Measurements from ENCODE around the gene SMTNL2.

Gene SMTNL2

DNA sequence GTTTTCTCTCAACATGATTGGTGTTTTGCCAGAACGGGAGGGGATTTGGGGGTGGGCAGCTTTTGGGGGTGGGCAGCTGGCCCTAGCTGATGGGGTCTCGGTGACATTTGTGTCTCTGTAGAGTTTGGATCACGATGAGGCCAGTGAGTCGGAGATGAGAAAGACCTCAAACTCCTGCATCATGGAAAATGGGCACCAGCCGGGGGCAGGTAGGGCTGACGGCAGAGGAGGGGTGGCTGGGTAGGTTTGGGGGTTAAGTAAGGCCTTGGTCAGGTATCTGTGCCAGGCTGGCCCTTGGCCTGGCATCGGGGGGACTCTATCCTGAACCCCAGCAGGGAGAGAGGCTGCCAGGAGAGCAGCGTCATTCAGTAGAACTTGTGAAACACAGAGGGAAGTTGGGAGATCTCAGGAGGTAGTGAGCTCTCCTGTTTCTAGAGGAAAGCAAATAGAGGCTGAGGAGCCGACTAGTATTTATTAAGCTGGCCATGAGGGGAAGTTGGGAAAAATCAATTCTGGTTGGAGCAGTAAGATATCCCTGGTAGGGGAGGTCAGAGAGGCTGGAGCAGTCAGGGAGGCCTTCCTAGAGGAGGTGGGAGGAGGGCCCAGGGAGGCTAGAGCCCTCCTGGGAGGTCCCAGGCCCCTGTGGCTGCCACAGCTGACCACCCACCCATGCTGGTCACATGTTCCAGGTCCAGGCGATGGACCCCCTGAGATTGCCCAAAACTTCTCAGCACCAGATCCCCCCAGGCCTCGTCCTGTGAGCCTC is 8.1 kb downstream of the SMTNL2 start:
- Histone ChIP-seq H3F3A (ENCODE audit: control insufficient read depth, insufficient read depth) (no peaks in the 10 kb centered on the region), H3K4me2 (ENCODE audit: low read length) (no peak overlapping the region)

DNA sequence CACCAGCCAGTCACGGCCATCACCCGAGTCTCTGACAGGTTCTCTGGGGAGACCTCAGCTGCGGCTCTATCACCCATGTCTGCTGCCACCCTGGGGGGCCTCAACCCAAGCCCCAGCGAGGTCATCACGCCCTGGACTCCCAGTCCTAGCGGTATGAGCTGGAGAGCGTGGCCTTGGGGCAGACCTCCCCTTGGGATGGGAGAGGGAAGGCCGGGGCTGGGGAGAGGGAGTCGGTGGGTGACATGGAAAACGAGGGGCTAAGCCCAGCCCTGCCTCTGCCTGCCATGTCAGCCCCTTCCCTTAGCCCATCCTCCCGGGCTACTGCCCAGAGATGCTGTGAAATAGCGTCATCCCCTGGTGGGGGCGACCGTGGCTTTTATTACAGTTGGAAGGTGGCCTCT is 8.7 kb downstream of the SMTNL2 start:
- Histone ChIP-seq H3F3A (ENCODE audit: control insufficient read depth, insufficient read depth) (no peaks in the 10 kb centered on the region), H3K9me3 (ENCODE audit: control insufficient read depth, insufficient read depth, low read length) (no peaks in the 10 kb centered on the region), H4K20me1 (ENCODE audit: control insufficient read depth, insufficient read depth, low read depth, low read length) (no peaks in the 10 kb centered on the region), H3K27me3 (ENCODE audit: control insufficient read depth, low read length) (peaks cover 10% of the 10 kb centered on the region; the same call in 1 of the 2 replicates), H3K9me2 (replicated peaks; ENCODE audit: control insufficient read depth, low read length) (no peaks in the 10 kb centered on the region), H3K79me2 (ENCODE audit: control insufficient read depth, low read length) (no peaks in the 10 kb centered on the region), H3K4me1 (ENCODE audit: control insufficient read depth, low read length) (0 out of 2 replicates have a peak, but pooled peaks cover 4% of the 10 kb centered on the region), H3K36me3 (ENCODE audit: control insufficient read depth, low read length) (no peaks in the 10 kb centered on the region), H3K27ac (ENCODE audit: low read depth, low read length) (no peak overlapping the region), H3K4me2 (ENCODE audit: low read length) (no peak overlapping the region), H3K4me3 (ENCODE audit: low read length) (no peak overlapping the region)
- no peak for TF ChIP-seq EZH2phosphoT487 (IDR thresholded peaks at IDR 0.05; ENCODE audit: borderline replicate concordance, low read length)
- TF ChIP-seq, protein P1, sequence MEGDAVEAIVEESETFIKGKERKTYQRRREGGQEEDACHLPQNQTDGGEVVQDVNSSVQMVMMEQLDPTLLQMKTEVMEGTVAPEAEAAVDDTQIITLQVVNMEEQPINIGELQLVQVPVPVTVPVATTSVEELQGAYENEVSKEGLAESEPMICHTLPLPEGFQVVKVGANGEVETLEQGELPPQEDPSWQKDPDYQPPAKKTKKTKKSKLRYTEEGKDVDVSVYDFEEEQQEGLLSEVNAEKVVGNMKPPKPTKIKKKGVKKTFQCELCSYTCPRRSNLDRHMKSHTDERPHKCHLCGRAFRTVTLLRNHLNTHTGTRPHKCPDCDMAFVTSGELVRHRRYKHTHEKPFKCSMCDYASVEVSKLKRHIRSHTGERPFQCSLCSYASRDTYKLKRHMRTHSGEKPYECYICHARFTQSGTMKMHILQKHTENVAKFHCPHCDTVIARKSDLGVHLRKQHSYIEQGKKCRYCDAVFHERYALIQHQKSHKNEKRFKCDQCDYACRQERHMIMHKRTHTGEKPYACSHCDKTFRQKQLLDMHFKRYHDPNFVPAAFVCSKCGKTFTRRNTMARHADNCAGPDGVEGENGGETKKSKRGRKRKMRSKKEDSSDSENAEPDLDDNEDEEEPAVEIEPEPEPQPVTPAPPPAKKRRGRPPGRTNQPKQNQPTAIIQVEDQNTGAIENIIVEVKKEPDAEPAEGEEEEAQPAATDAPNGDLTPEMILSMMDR (IDR thresholded peaks at IDR 0.05; ENCODE audit: low read depth, low read length, poor library complexity, severe bottlenecking), result no peak

More for the DNA sequence above, 8.1 kb downstream of the SMTNL2 start:
- Histone ChIP-seq H3K4me3 (ENCODE audit: low read length) (no peak overlapping the region), H3K27me3 (ENCODE audit: control insufficient read depth, low read length) (peaks cover 10% of the 10 kb centered on the region; the same call in 1 of the 2 replicates), H4K20me1 (ENCODE audit: control insufficient read depth, insufficient read depth, low read depth, low read length) (no peaks in the 10 kb centered on the region), H3K9me2 (replicated peaks; ENCODE audit: control insufficient read depth, low read length) (no peaks in the 10 kb centered on the region), H3K27ac (ENCODE audit: low read depth, low read length) (no peak overlapping the region), H3K36me3 (ENCODE audit: control insufficient read depth, low read length) (no peaks in the 10 kb centered on the region), H3K9me3 (ENCODE audit: control insufficient read depth, insufficient read depth, low read length) (no peaks in the 10 kb centered on the region), H3K4me1 (ENCODE audit: control insufficient read depth, low read length) (0 out of 2 replicates have a peak, but pooled peaks cover 4% of the 10 kb centered on the region), H3K79me2 (ENCODE audit: control insufficient read depth, low read length) (no peaks in the 10 kb centered on the region)
- TF ChIP-seq, protein P1 (IDR thresholded peaks at IDR 0.05; ENCODE audit: low read depth, low read length, poor library complexity, severe bottlenecking), result no peak
- TF ChIP-seq EZH2phosphoT487 (IDR thresholded peaks at IDR 0.05; ENCODE audit: borderline replicate concordance, low read length), result no peak

DNA sequence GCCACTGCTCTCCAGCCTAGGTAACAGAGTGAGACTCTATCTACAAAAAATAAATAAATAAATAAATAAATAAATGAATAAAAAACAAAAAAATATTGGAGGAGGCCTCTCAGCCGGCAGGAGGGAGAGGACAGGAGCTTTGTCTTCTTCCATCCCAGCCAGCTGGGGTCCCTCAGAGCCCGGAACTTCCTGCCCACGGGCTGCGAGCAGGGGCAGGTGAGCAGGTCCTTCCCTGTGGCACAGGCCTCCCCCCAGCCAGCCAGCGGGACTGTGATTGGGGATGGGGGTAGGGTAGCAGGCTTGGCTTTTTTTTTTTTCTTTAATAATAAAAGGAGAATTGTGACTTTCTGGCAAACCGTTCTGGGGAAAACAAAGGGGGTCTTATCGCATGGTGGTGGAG is 10.1 kb downstream of the SMTNL2 start:
- Histone ChIP-seq H3F3A (ENCODE audit: control insufficient read depth, insufficient read depth) (no peaks in the 10 kb centered on the region), H3K79me2 (ENCODE audit: control insufficient read depth, low read length) (no peaks in the 10 kb centered on the region), H3K36me3 (ENCODE audit: control insufficient read depth, low read length) (no peaks in the 10 kb centered on the region), H3K27ac (ENCODE audit: low read depth, low read length) (no peak overlapping the region), H3K9me3 (ENCODE audit: control insufficient read depth, insufficient read depth, low read length) (no peaks in the 10 kb centered on the region), H3K27me3 (ENCODE audit: control insufficient read depth, low read length) (peaks cover 10% of the 10 kb centered on the region; the same call in 1 of the 2 replicates), H4K20me1 (ENCODE audit: control insufficient read depth, insufficient read depth, low read depth, low read length) (no peaks in the 10 kb centered on the region), H3K4me1 (ENCODE audit: control insufficient read depth, low read length) (0 out of 2 replicates have a peak, but pooled peaks cover 4% of the 10 kb centered on the region), H3K4me2 (ENCODE audit: low read length) (no peak overlapping the region), H3K9me2 (replicated peaks; ENCODE audit: control insufficient read depth, low read length) (no peaks in the 10 kb centered on the region), H3K4me3 (ENCODE audit: low read length) (no peak overlapping the region)
- TF ChIP-seq, protein P1 (IDR thresholded peaks at IDR 0.05; ENCODE audit: low read depth, low read length, poor library complexity, severe bottlenecking), result no peak
- no peak for TF ChIP-seq EZH2phosphoT487 (IDR thresholded peaks at IDR 0.05; ENCODE audit: borderline replicate concordance, low read length)

All from DOHH2 (cell line).